HFFc6 (cell line): ENCODE results near the gene GBP2. TPM values are rescaled to one million over a fixed set of nuclear protein-coding genes. Genes with fewer than 3 reads are reported as not detected.
"Not testable (repeated sequence)": the region's sequence is repeated elsewhere in the genome, so short reads cannot be mapped to it uniquely, and the experiment has no call there.

Source experiments
- DNase-seq: peaks from one replicate; pipeline ENCODE4 v3.0.0-alpha.2; 2018
- H3K27ac Mint-ChIP-seq: 2 replicates; pipeline ENCODE4 v1.8.0; 2020; ENCODE audit warnings: mild to moderate bottlenecking, mixed read lengths
- H3K27me3 Mint-ChIP-seq: 2 replicates; pipeline ENCODE4 v1.8.0; 2021; ENCODE audit warnings: mild to moderate bottlenecking, moderate library complexity, mixed read lengths; ENCODE audit not compliant: insufficient read depth
- H3K36me3 Mint-ChIP-seq: 2 replicates; pipeline ENCODE4 v1.8.0; 2021; ENCODE audit warnings: low read depth, mixed read lengths
- H3K4me1 Mint-ChIP-seq: 2 replicates; pipeline ENCODE4 v1.8.0; 2020; ENCODE audit warnings: low read depth, mixed read lengths
- H3K4me3 Mint-ChIP-seq: 2 replicates; pipeline ENCODE4 v1.8.0; 2020; ENCODE audit warnings: mild to moderate bottlenecking, moderate library complexity, mixed read lengths
- H3K9me3 Mint-ChIP-seq: 2 replicates; pipeline ENCODE4 v1.8.0; 2020; ENCODE audit warnings: mild to moderate bottlenecking, mixed read lengths
- total RNA-seq, 6 experiments: library from RNA; stranded (reverse); fragmentation: NEBNext Ultra II Directional; extraction: Animal tissue kit (Norgen Biotek cat#: 25700); gene quantifications; 2 replicates in 1 of 6; 3 replicates in 5 of 6; pipeline ENCODE4 v1.2.3, GENCODE V29; 2021
- TF ChIP-seq, protein P1 (sequence below): fragments of 200-600 bp; sonication (generic); IDR thresholded peaks from 2 replicates; pipeline ENCODE4 v1.5.0; 2021; ENCODE audit warnings: antibody characterized with exemption, mild to moderate bottlenecking

Gene GBP2
- total RNA-seq, 6 experiments from 2014 or later, result 0.40 to 0.85 (median 0.52) TPM

DNA sequence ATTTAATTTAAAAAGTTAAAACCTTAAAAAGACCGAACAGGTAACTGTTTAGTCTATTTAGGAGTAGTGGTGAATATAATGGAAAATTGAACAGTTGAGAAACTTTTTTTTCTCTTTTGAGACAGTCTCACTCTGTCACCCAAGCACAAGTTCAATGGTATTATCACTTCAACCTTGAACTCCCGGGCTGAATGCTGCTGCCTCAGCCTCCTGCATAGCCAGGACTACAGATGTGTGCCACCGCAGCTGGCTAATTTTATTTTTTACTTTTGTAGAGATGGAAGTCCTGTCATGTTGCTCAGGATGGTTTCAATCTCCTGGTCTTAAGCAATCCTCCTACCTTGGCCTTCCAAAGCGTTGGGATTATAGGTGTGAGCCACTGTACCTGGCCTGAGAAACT lies 16.2 kb upstream of the GBP2 start:
- Mint-ChIP-seq H3K27me3 (peaks cover 2% of the 10 kb centered on the region), H3K4me1 (no peaks in the 10 kb centered on the region), H3K9me3 (no peaks in the 10 kb centered on the region; the same call in 1 of the 2 replicates), H3K4me3 (no peak overlapping the region), H3K27ac (no peak overlapping the region), H3K36me3 (no peaks in the 10 kb centered on the region)
- DNase-seq, result no peak
- TF ChIP-seq, protein P1, sequence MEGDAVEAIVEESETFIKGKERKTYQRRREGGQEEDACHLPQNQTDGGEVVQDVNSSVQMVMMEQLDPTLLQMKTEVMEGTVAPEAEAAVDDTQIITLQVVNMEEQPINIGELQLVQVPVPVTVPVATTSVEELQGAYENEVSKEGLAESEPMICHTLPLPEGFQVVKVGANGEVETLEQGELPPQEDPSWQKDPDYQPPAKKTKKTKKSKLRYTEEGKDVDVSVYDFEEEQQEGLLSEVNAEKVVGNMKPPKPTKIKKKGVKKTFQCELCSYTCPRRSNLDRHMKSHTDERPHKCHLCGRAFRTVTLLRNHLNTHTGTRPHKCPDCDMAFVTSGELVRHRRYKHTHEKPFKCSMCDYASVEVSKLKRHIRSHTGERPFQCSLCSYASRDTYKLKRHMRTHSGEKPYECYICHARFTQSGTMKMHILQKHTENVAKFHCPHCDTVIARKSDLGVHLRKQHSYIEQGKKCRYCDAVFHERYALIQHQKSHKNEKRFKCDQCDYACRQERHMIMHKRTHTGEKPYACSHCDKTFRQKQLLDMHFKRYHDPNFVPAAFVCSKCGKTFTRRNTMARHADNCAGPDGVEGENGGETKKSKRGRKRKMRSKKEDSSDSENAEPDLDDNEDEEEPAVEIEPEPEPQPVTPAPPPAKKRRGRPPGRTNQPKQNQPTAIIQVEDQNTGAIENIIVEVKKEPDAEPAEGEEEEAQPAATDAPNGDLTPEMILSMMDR, result no peak

DNA sequence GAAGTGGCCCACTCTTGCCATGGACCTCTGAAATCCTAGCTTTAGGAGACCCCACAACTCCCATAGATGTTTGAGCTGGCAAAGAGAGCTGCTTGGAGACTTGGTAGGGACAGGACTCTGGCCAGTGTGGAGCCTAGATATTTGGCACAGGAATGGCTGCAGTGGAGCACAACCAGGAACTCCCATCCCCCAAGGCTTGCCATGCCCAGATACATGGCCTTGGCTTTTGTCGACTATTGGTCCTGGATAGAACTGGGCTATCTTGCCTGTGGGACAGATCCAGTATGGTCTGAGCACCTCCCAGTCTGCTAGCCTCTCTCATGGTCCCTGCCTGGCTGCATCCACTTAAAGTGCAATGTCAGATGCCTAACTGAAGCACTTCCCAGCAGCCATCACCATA lies 7.8 kb upstream of the GBP2 start:
- DNase-seq, result no peak
- Mint-ChIP-seq H3K9me3 (no peaks in the 10 kb centered on the region; the same call in 1 of the 2 replicates), H3K27ac (no peak overlapping the region), H3K4me3 (no peak overlapping the region), H3K36me3 (no peaks in the 10 kb centered on the region), H3K4me1 (peaks cover 1% of the 10 kb centered on the region; the same call in 1 of the 2 replicates), H3K27me3 (peaks cover 2% of the 10 kb centered on the region)
- TF ChIP-seq, protein P1, result no peak

DNA sequence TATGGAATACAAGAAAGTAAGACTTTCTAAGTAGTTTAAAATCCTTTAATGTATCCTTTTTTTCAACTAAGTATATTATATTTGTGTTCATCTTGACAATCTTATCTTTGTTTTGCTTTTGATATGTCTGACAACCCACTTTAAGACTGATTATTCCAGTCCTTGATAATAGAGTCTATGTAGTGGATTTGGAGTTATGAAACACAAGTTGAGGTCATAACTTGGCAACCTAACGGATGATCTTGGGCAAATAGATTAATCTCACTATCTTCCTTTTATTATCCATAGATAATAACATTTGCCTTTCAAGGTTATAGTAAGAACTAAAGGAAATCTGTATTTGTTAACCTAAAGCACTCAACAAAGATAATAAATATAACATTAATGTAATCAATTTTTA lies 4.8 kb upstream of the GBP2 start:
- Mint-ChIP-seq H3K36me3 (no peaks in the 10 kb centered on the region), H3K27me3 (peaks cover 6% of the 10 kb centered on the region), H3K9me3 (no peaks in the 10 kb centered on the region), H3K4me3 (no peak overlapping the region), H3K4me1 (peaks cover 19% of the 10 kb centered on the region), H3K27ac (no peak overlapping the region)
- DNase-seq, result no peak
- TF ChIP-seq, protein P1, result no peak

DNA sequence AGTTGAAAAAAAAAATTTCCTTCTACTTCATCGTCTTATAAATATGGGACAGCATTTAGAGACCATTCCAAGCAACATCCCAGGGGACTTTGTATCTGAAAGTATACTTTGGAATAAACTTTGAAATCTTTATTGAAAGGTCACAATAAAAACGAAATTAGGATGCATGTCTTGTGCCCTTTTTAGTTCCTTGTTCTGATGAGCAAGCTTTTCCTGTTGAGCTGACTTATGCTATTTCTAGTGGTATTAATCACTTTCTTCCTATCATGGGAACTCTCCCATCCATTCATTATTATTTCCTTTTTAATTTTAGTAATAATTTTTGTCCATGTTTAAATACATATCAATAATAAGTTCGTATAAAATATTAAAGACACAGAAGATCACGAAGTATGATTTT lies 4.0 kb upstream of the GBP2 start:
- TF ChIP-seq, protein P1, result no peak
- Mint-ChIP-seq H3K27me3 (peaks cover 8% of the 10 kb centered on the region), H3K27ac (no peak overlapping the region), H3K9me3 (no peaks in the 10 kb centered on the region), H3K36me3 (no peaks in the 10 kb centered on the region), H3K4me3 (no peak overlapping the region), H3K4me1 (peaks cover 25% of the 10 kb centered on the region)
- no peak for DNase-seq

DNA sequence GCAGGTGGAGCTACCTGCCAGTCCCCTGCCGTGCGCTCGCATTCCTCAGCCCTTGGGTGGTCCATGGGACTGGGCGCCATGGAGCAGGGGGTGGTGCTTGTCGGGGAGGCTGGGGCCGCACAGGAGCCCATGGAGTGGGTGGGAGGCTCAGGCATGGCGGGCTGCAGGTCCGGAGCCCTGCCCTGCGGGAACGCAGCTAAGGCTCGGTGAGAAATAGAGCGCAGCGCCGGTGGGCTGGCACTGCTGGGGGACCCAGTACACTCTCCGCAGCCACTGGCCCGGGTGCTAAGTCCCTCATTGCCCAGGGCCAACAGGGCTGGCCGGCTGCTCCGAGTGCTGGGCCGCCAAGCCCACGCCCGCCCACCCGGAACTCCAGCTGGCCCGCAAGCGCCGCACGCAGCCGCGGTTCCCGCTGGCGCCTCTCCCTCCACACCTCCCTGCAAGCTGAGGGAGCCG lies 2.1 kb upstream of the GBP2 start:
- H3K27ac Mint-ChIP-seq, DNase-seq, H3K36me3 Mint-ChIP-seq, H3K27me3 Mint-ChIP-seq, H3K9me3 Mint-ChIP-seq, H3K4me3 Mint-ChIP-seq: not testable (repeated sequence)
- peaks cover 25% of the 10 kb centered on the region for H3K4me1 Mint-ChIP-seq

DNA sequence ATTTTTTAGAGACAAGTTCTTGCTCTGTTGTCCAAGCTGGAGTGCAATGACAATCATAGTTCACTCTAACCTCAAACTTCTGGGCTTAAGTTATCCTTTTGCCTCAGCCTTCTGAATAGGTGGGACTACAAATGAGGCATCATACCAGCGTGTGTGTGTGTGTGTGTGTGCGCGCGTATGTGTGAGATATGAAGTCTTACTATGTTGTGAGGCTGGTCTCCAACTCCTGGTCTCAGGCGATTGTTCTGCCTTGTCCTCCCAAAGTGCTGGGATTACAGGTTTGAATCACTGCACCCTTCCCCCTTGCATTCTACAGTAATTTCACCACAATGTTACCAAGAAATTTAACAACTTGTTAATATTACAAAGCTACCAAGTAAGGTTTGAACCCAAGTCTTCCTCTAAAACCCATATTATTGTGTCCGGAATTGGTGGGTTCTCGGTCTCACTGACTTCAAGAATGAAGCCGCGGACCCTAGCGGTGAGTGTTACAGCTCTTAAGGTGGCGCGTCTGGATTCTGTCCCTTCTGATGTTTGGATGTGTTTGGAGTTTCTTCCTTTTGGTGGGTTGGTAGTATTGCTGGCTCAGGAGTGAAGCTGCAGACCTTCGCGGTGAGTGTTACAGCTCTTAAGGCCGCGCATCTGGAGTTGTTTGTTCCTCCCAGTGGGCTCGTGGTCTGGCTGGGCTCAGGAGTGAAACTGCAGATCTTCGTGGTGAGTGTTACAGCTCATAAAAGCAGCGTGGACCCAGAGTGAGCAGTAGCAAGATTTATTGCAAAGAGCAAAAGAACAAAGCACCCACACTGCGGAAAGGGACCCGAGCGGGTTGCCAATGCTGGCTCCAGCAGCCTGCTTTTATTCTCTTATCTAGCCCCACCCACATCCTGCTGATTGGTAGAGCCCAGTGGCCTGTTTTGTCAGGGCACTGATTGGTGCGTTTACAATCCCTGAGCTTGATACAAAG lies 970 bp upstream of the GBP2 start:
- H3K4me1 Mint-ChIP-seq, result peaks cover 25% of the 10 kb centered on the region
- not testable (repeated sequence) for H3K27me3 Mint-ChIP-seq, H3K9me3 Mint-ChIP-seq, DNase-seq, H3K4me3 Mint-ChIP-seq, H3K36me3 Mint-ChIP-seq, H3K27ac Mint-ChIP-seq
